Natural killer cell treated with Interleukin-12 subunit alpha and Interleukin-12 subunit beta and Interleukin-15 and Interleukin-18, amount 100 ng/mL, for 72 hours (primary cell): ENCODE measurements around the gene UNC13C. TPM values are rescaled to one million over a fixed set of nuclear protein-coding genes. Genes with fewer than 3 reads are reported as not detected.
A peak's percentile ranks its signal among the peaks of the same experiment; 100 is the strongest.

Experiments used
- ATAC-seq, 2 donors: fragments of 150-1000 bp; cut with Tn5 transposase in 1 of 2; sonication (Bioruptor Pico), chemical (Tn5 transposase) in 1 of 2; 2 replicates each; pipeline ENCODE4 v1.10.0; 2021
- DNase-seq: peaks from one replicate; pipeline ENCODE4 v3.0.0; 2022; ENCODE audit warnings: low spot score
- H3K27ac Mint-ChIP-seq, 2 donors: 1 replicate in 1 of 2; 2 replicates in 1 of 2; pipeline ENCODE4 v1.8.0; 2022; ENCODE audit warnings: mixed read lengths in 2 of 2, mild to moderate bottlenecking in 1 of 2, moderate library complexity in 1 of 2
- H3K27me3 Mint-ChIP-seq, 2 donors: 1 replicate in 1 of 2; 2 replicates in 1 of 2; pipeline ENCODE4 v1.8.0; 2022; ENCODE audit warnings: mixed read lengths in 2 of 2
- H3K36me3 Mint-ChIP-seq: one replicate; pipeline ENCODE4 v1.8.0; 2022; ENCODE audit warnings: mixed read lengths
- H3K4me1 Mint-ChIP-seq, 2 donors: 1 replicate in 1 of 2; 2 replicates in 1 of 2; pipeline ENCODE4 v1.8.0; 2022; ENCODE audit warnings: low read depth in 2 of 2, mixed read lengths in 2 of 2, mild to moderate bottlenecking in 1 of 2
- H3K4me3 Mint-ChIP-seq: one replicate; pipeline ENCODE4 v1.8.0; 2022; ENCODE audit warnings: mixed read lengths
- H3K9me3 Mint-ChIP-seq: 2 replicates; pipeline ENCODE4 v1.8.0; 2022; ENCODE audit warnings: mixed read lengths
- total RNA-seq, 2 donors: library from RNA; stranded (reverse); gene quantifications; one replicate each; pipeline ENCODE4 v1.2.3, GENCODE V29; 2022

The UNC13C gene
- total RNA-seq, 2 donors from 2014 or later: not detected

- peaks cover 6% of the 10 kb centered on the region for H3K36me3 Mint-ChIP-seq
These were observed 249.3 kb downstream of the UNC13C start for GRCh38 chr15:54227569-54227968.

GRCh38 chr15:54250326-54250725, 272.1 kb downstream of the UNC13C start:
- Mint-ChIP-seq H3K36me3 (no peaks in the 10 kb centered on the region), H3K4me3 (no peak overlapping the region)

More at GRCh38 chr15:54227569-54227968, 249.3 kb downstream of the UNC13C start:
- Mint-ChIP-seq H3K4me1 (no peaks in the 10 kb centered on the region), H3K27me3 (no peaks in the 10 kb centered on the region), H3K27ac (no peak overlapping the region), H3K4me3 (no peak overlapping the region), H3K9me3 (peaks cover 8% of the 10 kb centered on the region)
- DNase-seq: no peak
- peak in 1 of 2 donors; percentile 36 for ATAC-seq

GRCh38 chr15:54256190-54256589, 277.9 kb downstream of the UNC13C start:
- ATAC-seq: no peak
- Mint-ChIP-seq H3K9me3 (peaks cover 3% of the 10 kb centered on the region), H3K36me3 (no peaks in the 10 kb centered on the region), H3K27ac (no peak overlapping the region), H3K27me3 (no peaks in the 10 kb centered on the region), H3K4me3 (no peak overlapping the region), H3K4me1 (no peaks in the 10 kb centered on the region)
- DNase-seq: no peak

More at GRCh38 chr15:54250326-54250725, 272.1 kb downstream of the UNC13C start:
- no peak for ATAC-seq
- H3K27me3 Mint-ChIP-seq: no peaks in the 10 kb centered on the region
- no peaks in the 10 kb centered on the region for H3K9me3 Mint-ChIP-seq
- H3K4me1 Mint-ChIP-seq: no peaks in the 10 kb centered on the region
- H3K27ac Mint-ChIP-seq: no peak overlapping the region
- DNase-seq: no peak

- no peak for ATAC-seq
- Mint-ChIP-seq H3K9me3 (peaks cover 5% of the 10 kb centered on the region), H3K4me3 (no peak overlapping the region), H3K27me3 (no peaks in the 10 kb centered on the region), H3K27ac (no peak overlapping the region), H3K36me3 (no peaks in the 10 kb centered on the region), H3K4me1 (no peaks in the 10 kb centered on the region)
- DNase-seq: no peak
These were observed 295.7 kb downstream of the UNC13C start for GRCh38 chr15:54273928-54274327.

GRCh38 chr15:54277834-54278233, 299.6 kb downstream of the UNC13C start:
- Mint-ChIP-seq H3K27ac (no peak overlapping the region), H3K4me3 (no peak overlapping the region), H3K9me3 (peaks cover 5% of the 10 kb centered on the region), H3K36me3 (no peaks in the 10 kb centered on the region), H3K27me3 (no peaks in the 10 kb centered on the region), H3K4me1 (no peaks in the 10 kb centered on the region)
- ATAC-seq (no peak), DNase-seq (no peak)

- DNase-seq (no peak), ATAC-seq (no peak)
- Mint-ChIP-seq H3K36me3 (no peaks in the 10 kb centered on the region), H3K9me3 (peaks cover 2% of the 10 kb centered on the region), H3K4me1 (no peaks in the 10 kb centered on the region), H3K27ac (no peak overlapping the region), H3K4me3 (no peak overlapping the region), H3K27me3 (no peaks in the 10 kb centered on the region)
These were observed 302.5 kb downstream of the UNC13C start for GRCh38 chr15:54280726-54281125.

- Mint-ChIP-seq H3K27me3 (no peaks in the 10 kb centered on the region), H3K9me3 (no peaks in the 10 kb centered on the region), H3K4me3 (no peak overlapping the region), H3K27ac (no peak overlapping the region), H3K36me3 (no peaks in the 10 kb centered on the region), H3K4me1 (no peaks in the 10 kb centered on the region)
- peak; percentile 17 to 63 for ATAC-seq
- no peak for DNase-seq
These were observed 304.1 kb downstream of the UNC13C start for GRCh38 chr15:54282228-54282836.

- ATAC-seq: no peak
- no peak overlapping the region for H3K27ac Mint-ChIP-seq
- no peaks in the 10 kb centered on the region for H3K27me3 Mint-ChIP-seq
- H3K4me1 Mint-ChIP-seq: no peaks in the 10 kb centered on the region
- no peaks in the 10 kb centered on the region for H3K36me3 Mint-ChIP-seq
- DNase-seq: no peak
- no peaks in the 10 kb centered on the region for H3K9me3 Mint-ChIP-seq
- H3K4me3 Mint-ChIP-seq: no peak overlapping the region
These were observed 309.8 kb downstream of the UNC13C start for GRCh38 chr15:54288049-54288448.

- no peak overlapping the region for H3K27ac Mint-ChIP-seq
- no peak overlapping the region for H3K4me3 Mint-ChIP-seq
- H3K27me3 Mint-ChIP-seq: no peaks in the 10 kb centered on the region
- H3K4me1 Mint-ChIP-seq: no peaks in the 10 kb centered on the region
- no peaks in the 10 kb centered on the region for H3K9me3 Mint-ChIP-seq
- H3K36me3 Mint-ChIP-seq: no peaks in the 10 kb centered on the region
- DNase-seq: no peak
- peak; percentile 32 to 56 for ATAC-seq
These were observed 311.4 kb downstream of the UNC13C start for GRCh38 chr15:54289590-54290136.

GRCh38 chr15:54298396-54298795, 320.2 kb downstream of the UNC13C start:
- no peaks in the 10 kb centered on the region for H3K36me3 Mint-ChIP-seq

GRCh38 chr15:54304321-54304720, 326.1 kb downstream of the UNC13C start:
- no peak overlapping the region for H3K4me3 Mint-ChIP-seq

More at GRCh38 chr15:54298396-54298795, 320.2 kb downstream of the UNC13C start:
- Mint-ChIP-seq H3K27me3 (no peaks in the 10 kb centered on the region), H3K4me3 (no peak overlapping the region), H3K27ac (no peak overlapping the region), H3K9me3 (peaks cover 3% of the 10 kb centered on the region), H3K4me1 (no peaks in the 10 kb centered on the region)
- DNase-seq: no peak
- no peak for ATAC-seq

GRCh38 chr15:54305138-54305537, 326.9 kb downstream of the UNC13C start:
- Mint-ChIP-seq H3K27me3 (no peaks in the 10 kb centered on the region), H3K4me3 (no peak overlapping the region), H3K27ac (no peak overlapping the region), H3K36me3 (no peaks in the 10 kb centered on the region), H3K4me1 (no peaks in the 10 kb centered on the region), H3K9me3 (peaks cover 3% of the 10 kb centered on the region)
- DNase-seq (no peak), ATAC-seq (no peak)

More at GRCh38 chr15:54304321-54304720, 326.1 kb downstream of the UNC13C start:
- Mint-ChIP-seq H3K27ac (no peak overlapping the region), H3K4me1 (no peaks in the 10 kb centered on the region), H3K36me3 (no peaks in the 10 kb centered on the region), H3K9me3 (peaks cover 3% of the 10 kb centered on the region), H3K27me3 (no peaks in the 10 kb centered on the region)
- ATAC-seq (no peak), DNase-seq (no peak)

- DNase-seq (no peak), ATAC-seq (no peak)
- no peaks in the 10 kb centered on the region for H3K4me1 Mint-ChIP-seq
- no peak overlapping the region for H3K4me3 Mint-ChIP-seq
- no peaks in the 10 kb centered on the region for H3K36me3 Mint-ChIP-seq
- no peaks in the 10 kb centered on the region for H3K27me3 Mint-ChIP-seq
- H3K27ac Mint-ChIP-seq: no peak overlapping the region
- no peaks in the 10 kb centered on the region for H3K9me3 Mint-ChIP-seq
These were observed 329.1 kb downstream of the UNC13C start for GRCh38 chr15:54307252-54307902.

GRCh38 chr15:54307926-54308325, 329.7 kb downstream of the UNC13C start:
- Mint-ChIP-seq H3K9me3 (no peaks in the 10 kb centered on the region), H3K4me3 (no peak overlapping the region), H3K27ac (no peak overlapping the region), H3K4me1 (no peaks in the 10 kb centered on the region), H3K27me3 (no peaks in the 10 kb centered on the region), H3K36me3 (no peaks in the 10 kb centered on the region)
- no peak for ATAC-seq
- DNase-seq: no peak
